OCI-M2 (cell line): ENCODE results near the gene RNF113A.
"Not testable (repeated sequence)": the region's sequence is repeated elsewhere in the genome, so short reads cannot be mapped to it uniquely, and the experiment has no call there.

ENCODE experiments used
- DNase-seq: peaks from one replicate; lab custom pipeline; 2025; ENCODE audit not compliant: unreplicated experiment; lab: John Stamatoyannopoulos, UW

Gene RNF113A

DNA sequence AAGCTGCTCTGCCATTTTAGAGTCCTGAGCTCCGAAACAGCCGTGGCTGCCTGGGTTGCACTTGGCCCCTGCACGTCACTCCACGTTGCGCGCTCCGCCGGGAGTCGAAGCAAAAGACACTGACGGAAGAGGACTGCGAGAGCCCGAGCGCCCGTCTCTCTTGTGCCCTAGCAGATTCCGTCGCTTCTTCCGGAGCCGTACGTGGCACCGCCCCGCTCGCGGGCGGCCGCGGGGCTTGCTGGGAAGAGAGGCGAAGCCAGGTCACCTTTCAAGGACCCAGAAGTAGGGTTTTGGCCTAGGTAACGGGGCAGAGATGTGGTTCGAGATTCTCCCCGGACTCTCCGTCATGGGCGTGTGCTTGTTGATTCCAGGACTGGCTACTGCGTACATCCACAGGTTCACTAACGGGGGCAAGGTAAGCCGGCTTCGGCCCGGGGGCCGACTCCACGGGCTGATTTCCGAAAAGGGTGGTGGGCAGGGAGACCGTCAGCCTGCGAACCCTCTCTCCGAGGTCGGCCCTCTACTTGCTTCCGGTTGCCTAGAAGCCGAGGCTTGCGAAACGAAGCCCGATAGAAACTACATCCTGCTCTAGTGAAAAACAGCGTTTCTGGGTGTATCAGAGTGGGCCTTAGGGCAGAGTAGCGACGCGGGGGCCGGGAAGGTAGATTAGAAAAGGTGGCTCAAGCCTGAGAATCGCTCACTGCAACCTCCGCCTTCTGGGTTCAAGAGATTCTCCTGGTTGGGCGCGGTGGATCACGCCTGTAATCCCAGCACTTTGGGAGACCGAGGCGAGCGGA, at the start of gene RNF113A, which contains the start of gene NDUFA1:
TSS of gene RNF113A (minus strand) at position 135 of the 797 bp plus-strand sequence. CDS start at position 15, 120 bp downstream.
TSS of gene NDUFA1 (plus strand) at position 234 of the 797 bp plus-strand sequence. CDS start at position 314, 80 bp downstream.
- DNase-seq: no peak

DNA sequence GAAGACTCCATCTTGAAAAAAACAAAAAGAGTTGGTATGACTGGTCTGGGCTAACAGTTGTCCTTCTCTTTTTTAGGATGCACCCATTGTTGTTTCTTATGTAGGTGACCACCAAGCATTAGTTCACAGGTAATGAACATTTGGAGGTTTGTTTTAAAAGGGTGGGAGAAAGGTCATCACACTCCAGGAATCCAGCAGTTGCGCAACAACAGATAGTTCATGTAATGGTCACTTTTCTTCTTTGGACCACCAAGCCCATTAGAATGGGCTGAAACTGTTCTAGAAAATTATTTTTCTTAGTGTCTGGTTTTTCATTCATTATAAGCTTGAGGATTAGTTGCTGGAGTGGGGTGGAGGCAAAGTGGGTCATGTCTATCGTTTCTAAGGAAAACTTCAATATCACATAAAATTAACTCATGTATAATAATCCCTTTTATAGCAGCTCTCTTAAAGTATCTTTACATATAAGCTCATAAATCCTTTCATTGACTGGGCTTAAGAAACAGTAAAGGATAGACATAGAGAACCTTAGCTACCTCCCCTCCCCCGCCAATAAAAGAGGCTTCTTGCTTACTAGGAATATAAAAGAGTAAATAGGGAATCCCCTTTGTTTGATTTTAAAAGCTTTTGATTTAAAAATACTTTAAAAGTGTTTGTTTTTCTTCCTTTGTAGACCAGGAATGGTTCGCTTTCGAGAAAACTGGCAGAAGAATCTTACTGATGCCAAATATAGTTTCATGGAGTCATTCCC, 48.5 kb upstream of the RNF113A start:
- DNase-seq: no peak

DNA sequence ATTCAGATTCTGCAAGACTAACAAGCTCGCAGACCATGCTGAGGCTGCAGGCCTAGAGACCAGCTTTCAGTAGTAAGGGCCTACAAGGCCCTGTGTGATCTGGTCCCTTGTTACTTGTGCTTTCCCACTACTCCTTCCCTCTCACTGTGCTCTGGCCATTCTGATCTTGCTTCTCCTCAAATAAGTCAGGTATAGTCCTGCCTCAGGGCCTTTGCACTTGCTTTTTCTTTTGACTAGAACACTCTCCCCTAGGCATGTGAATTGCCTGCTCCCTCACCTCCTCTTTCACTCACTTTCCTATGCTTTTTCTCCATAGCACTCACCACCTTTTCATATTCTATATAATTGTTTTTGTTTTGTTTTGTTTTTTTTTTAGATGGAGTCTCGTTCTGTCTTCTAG, 46.3 kb upstream of the RNF113A start:
- DNase-seq: no peak

DNA sequence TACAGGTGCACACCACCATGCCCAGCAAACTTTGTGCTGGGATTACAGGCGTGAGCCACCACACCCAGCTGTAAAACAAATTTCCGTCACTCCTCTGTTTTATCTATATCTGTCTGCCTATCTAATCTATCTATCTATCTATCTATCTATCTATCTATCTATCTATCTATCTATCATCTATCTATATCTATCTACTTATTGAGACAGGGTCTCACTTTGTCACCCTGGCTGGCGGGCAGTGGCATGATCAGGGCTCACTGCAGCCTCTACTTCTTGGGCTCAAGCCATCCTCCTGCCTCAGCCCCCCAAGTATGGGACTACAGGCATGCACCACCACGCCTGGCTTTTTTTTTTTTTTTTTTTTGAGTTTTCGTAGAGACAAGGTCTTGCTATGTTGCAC, 44.8 kb upstream of the RNF113A start:
- no peak for DNase-seq

DNA sequence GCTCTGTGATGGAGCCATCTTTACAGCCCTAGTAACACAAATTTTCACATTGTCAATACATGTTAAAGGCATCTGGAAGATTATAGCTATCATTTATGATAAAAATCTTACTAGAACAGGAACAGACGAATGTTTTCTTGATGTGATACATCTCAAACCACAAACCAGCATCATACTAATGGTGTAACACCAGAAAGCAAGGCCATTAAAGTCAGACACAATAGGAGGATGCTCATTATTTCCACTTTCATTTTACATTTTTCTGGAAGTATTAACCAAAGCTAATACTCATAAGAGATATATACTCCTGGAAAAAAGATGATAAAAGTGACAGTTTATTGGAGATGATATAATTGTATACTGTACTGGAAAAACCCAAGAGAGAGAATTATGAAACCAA, 29.4 kb upstream of the RNF113A start:
- DNase-seq: no peak

DNA sequence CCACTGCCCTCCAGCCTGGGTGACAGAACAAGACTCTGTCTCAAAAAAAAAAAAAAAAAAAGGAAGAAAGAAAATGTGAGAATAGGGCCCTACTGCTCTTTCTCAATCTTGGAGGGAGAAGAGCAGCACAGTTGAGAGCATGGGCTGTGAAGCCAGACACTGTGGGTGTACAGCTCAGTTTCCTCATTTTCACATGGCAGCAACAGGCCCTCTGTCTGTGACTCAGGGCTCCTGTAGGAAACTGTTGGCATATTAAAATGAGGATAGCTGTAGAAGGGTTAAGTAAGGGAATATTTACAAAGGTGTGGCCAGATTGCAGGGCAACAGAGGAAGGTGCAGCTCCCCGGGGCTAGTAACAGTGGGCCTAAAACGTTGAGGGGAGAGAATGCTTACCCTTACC, 27.6 kb upstream of the RNF113A start:
- no peak for DNase-seq

DNA sequence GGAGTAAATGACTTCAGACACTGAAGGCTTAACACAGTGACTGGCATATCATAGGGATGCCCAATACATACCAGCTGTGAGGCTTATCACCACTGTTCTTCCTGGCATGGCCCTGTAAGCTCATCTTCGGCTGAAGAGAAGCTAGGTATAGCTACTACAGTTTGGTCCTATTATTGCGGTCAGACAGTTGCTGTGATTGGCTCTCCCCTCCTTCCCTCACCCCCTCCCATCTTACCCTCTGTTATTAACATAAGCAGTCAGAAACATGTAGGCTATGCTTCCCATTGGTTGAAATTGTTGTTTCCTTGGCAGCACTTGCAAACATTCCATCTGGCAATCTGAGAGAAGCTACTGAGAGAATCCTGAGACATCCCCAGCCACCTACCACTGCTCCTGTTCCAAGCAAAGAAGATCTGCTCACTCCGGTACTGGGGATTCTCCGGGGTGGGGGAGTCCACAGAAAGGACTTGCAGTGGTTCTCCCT, 24.4 kb upstream of the RNF113A start, which contains the start of gene AKAP14:
TSS of gene AKAP14 (plus strand) at position 51 of the 484 bp plus-strand sequence. CDS start 7,331 bp downstream, outside the sequence.
- no peak for DNase-seq

DNA sequence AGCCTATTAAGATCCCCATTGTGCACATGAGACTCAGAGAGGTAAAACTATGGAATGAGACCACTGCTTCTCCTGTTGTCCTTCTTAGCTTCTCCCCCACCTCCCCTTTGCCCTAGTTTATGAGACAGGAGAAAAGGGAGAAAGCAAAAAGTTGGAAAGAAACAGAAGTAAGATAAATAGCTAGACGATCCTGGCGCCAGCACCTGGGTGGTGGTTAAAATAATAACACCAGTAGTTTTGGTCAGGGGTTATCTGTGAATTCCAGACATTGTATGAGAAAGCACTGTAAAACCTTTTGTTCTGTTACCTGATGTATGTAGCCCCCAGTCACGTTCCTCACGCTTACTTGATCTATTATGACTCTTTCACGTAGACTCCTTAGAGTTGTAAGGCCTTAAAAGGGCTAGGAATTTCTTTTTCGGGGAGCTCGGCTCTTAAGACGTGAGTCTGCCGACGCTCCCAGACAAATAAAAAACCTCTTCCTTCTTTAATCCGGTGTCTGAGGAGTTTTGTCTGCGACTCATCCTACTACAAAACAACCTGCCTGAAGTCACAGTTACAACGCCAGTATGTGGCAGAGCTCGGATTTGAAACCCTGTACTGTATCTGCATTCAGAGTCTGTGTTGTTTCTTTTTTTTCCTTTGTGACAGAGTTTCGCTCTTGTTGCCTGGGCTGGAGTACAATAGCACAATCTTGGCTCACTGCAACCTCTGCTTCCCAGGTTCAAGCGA, 20.6 kb upstream of the RNF113A start:
- DNase-seq: not testable (repeated sequence)

DNA sequence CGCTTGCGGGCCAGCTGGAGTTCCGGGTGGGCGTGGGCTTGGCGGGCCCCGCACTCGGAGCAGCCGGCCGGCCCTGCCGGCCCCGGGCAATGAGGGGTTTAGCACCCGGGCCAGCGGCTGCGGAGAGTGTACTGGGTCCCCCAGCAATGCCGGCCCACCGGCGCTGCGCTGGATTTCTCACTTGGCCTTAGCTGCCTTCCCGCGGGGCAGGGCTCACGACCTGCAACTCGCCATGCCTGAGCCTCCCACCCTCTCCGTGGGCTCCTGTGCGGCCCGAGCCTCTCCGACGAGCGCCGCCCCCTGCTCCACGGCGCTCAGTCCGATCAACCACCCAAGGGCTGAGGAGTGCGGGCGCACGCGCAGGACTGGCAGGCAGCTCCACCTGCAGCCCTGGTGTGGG, 19.1 kb upstream of the RNF113A start:
- DNase-seq: not testable (repeated sequence)

DNA sequence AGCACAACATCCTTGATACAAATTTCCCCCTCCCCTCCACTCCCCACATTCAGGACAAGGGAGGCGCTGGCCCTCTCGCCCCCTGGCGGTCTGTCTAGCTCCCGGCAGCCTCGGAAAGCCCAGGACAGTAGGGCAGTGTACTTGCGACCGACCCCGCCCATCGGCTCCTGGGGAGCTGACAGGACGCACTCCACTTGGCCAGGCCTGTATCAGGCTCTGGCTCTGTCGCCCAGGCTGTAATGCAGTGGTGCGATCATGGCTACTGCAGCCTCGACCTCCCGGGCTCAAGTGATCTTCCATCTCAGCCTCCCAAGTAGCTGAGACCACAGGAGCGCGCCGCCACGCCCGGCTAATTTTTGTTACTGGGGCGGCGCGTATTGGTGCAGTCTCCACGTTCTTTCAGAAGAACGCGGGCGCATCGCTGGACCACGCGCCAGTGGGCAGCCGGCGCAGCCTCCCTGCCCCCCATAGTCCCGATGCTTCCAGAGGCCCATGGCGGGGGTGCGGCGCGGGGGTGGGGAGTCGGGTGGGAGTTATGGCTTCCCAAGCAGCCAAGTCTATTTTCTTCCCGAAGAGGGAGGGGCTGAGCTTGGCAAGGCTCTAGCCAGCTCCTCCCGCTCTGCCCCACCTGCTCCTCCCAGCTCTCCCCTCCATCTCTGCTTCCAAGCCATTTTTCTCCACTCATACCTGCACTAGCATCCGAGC, 16.3 kb upstream of the RNF113A start:
- DNase-seq: no peak

DNA sequence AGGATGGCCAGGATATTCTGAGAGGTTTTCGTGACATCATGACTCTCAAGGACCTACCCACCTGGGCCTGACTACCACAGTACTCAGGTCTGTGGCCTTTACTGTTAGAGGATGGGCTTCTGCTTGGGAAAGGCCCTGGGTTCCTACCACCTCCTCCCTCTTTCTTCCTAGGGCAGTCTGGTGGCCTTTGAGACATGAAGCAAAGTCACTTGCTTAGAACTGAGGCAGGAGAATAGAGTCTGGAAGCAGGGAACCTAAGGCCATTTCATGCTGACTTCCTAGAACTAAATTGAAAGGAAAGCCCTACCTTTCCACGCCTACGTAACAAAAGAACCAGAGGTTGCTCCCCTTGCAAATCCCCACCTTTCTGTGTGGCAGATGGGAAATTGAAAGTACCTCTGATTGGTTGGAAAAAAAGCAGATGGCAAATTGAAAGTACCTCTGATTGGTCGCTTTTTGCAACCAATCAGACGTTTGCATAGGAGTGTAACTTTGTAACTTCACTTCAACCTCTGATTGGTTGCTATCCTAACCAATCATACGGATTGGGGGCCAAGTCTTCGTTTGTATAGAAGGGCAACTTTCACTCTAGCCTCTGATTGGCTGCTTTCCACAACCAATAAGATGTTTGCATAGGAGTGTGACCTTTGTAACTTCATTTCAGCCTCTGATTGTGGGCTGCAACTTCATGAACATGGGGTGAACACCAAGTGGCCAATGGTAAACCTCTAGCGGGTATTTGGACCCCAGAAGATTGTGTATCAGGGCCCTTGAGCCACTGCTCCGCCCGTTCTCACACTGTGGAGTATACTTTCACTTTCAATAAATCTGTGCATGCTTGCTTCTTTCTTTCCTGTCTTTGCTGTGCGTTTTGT, 14.3 kb upstream of the RNF113A start:
- DNase-seq: no peak

DNA sequence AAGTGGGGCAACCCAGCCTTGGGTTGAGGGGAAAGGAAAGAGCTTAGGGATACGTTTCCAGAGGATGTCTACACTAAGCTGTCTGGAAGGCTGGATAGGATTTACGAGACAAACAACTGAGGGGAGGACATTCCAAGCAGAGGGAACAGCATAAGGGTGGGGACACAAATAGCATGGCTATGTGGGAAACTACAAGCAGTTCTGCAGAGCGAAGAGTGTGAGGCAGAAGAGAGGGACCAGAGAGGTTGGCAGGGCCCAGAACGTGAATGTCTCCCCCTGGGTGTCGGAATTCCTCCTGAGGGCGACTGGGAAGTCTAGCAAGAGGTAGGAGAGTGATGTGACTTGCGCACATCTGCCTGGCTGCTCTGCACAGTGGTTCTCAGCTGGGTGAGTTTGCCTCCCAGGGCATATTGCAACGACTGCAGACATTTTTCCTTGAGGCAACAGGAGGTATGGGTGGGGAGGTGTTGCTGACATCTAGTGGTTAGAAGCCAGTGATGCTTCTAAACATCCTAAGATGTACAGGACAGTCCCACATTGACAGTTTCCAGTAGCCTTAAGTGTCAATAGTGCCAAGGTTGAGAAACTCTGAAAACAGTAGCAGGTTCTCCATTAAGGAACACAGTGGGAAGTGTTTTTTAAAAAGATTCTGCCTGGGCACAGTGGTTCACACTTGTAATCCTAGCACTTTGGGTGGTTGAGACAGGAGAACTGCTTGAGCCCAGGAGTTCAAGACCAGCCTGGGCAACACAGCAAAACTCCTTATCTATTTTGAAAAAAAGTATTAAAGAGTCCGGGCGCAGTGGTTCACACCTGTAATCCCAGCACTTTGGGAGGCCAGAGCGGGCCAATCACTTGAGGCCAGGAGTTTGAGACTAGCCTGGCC, 9.3 kb upstream of the RNF113A start:
- no peak for DNase-seq

DNA sequence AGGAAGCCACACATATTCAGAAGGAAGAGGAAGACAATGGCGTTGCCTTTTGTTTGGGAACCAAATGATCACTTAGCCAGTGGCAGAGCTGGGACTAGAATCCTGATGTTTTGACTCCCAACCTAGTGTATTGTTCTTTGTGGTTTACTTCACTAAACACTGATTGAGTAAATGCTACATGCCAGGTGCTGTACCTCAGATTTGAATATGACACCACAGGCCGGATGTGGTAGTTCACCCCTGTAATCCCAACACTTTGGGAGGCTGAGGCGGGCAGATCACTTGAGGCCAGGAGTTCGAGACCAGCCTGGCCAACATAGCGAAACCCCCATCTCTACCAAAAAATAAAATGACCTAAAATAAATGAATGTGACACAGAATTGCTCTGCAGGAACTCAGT, 8.5 kb upstream of the RNF113A start:
- DNase-seq: no peak

DNA sequence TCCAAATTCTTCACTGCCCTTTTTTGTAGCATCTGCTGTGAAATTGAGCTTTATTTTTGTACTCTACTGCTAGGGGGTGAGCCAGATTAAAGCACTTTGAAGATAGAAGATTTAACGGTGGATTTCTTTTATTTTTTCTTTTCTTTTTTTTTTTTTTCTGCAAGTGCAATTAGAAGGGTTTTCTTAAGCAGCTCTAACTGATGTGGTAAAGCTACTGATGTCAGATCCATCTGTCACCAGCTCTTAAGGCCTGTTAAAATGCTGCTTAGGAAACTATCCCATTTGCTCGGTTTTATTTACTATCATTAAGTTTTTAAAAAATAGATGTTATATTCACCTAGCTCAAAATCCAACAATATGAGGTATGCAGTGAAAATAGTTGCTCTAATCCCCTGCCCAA, 7.2 kb upstream of the RNF113A start:
- DNase-seq: no peak

DNA sequence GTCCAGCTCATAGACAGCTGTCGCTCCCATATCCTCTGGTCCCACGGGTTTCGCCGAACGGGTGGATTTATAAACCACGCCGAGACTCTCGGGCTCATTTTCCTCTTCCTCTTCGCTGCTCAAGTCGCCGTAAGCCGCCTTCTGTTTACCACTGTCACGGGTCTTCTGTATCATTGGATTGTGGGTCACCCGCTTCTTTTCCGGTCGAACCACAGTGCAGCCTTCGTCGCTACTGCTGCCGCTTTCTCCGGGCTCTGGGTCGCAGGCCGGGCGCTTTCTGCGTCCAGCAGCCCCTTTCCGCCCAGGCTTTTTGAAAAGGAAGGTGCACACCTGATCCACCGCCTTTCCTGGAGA, 311 bp downstream of the RNF113A start:
- no peak for DNase-seq

DNA sequence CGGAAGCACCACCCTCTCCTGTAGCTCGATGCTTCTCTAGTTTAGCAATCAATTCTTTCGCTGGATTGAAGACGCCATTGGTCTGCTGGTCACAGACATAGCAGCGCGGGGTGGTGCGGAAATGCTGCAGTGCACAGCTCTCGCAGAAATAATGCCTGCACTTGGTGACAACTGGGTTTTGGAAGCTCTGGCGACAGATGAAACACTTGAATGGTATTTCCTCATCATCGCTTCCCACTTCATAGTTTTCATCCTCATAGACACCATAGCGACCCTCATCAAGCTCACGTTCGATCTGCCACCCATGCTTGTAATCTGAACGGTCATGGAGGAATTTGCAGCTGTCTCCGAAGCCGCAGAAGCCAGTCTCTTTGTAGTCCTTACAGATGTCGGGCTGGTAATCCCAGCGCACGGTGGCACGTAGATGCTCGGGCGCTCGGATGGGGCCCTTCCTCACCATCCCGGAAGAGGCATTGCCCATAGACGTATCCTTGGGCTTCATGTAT, 854 bp downstream of the RNF113A start:
- no peak for DNase-seq

DNA sequence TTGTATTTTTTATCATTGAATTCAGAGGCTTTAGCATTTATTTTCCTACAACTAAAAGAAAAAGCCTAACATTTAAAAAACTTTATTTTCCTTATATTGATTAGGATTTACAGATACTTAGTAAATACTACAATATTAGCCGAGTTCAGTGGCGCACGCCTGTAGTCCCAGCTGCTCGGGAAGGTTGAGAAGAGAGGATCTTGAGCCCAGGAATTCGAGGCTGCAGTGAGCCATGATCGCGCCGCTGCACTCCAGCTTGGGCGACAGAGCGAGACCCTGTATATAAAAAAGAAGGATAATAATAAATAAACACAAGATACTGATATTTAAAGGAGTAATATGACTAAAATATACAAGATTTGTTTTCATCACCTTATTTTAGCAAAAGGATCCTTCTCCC, 18.1 kb downstream of the RNF113A start:
- no peak for DNase-seq
